Measurements from ENCODE around the gene VSTM4.

The VSTM4 gene

GRCh38 chr10:49001402-49001801 is 113.9 kb downstream of the VSTM4 start:
- no peak for DNase-seq

GRCh38 chr10:49000437-49001398 is 114.6 kb downstream of the VSTM4 start:
- DNase-seq: no peak

GRCh38 chr10:48999346-48999745 is 116.0 kb downstream of the VSTM4 start:
- no peak for DNase-seq

GRCh38 chr10:48996329-48996728 is 119.0 kb downstream of the VSTM4 start:
- DNase-seq: no peak

- DNase-seq: no peak
Measured at GRCh38 chr10:48993627-48994026, 121.7 kb downstream of the VSTM4 start.

GRCh38 chr10:48990226-48990625 is 125.1 kb downstream of the VSTM4 start:
- no peak for DNase-seq

- no peak for DNase-seq
Measured at GRCh38 chr10:48985621-48986158, 129.6 kb downstream of the VSTM4 start.

GRCh38 chr10:48983648-48984351 is 131.5 kb downstream of the VSTM4 start:
- no peak for DNase-seq

- DNase-seq: no peak
Measured at GRCh38 chr10:48982584-48982983, 132.7 kb downstream of the VSTM4 start.

GRCh38 chr10:48981310-48981907 is 133.9 kb downstream of the VSTM4 start:
- no peak for DNase-seq

- DNase-seq: no peak
Measured at GRCh38 chr10:48978318-48978717, 137.0 kb downstream of the VSTM4 start.

GRCh38 chr10:48976196-48976595 is 139.1 kb downstream of the VSTM4 start:
- no peak for DNase-seq

- no peak for DNase-seq
Measured at GRCh38 chr10:48974510-48975156, 140.7 kb downstream of the VSTM4 start.

- DNase-seq: no peak
Measured at GRCh38 chr10:48973065-48973464, 142.3 kb downstream of the VSTM4 start.

GRCh38 chr10:48970654-48971053 is 144.7 kb downstream of the VSTM4 start:
- DNase-seq: no peak

GRCh38 chr10:48970046-48970445 is 145.3 kb downstream of the VSTM4 start:
- DNase-seq: no peak

GRCh38 chr10:48968036-48968435 is 147.3 kb downstream of the VSTM4 start:
- no peak for DNase-seq

GRCh38 chr10:48965460-48965859 is 149.9 kb downstream of the VSTM4 start:
- no peak for DNase-seq
